Hematopoietic multipotent progenitor cell treated with erythropoietin and hydrocortisone succinate and interleukin-3 and kit ligand, for 4 days (in vitro differentiated cells): Measurements from ENCODE around the gene GPRIN2.

Source experiments
- DNase-seq: peaks from one replicate; pipeline ENCODE4 v3.0.0-alpha.2; 2015

The GPRIN2 gene

GRCh38 chr10:46565591-46566332, 9.3 kb upstream of the GPRIN2 start:
- DNase-seq: peak; percentile 82

- no peak for DNase-seq
Measured at GRCh38 chr10:46560952-46561351, 4.5 kb upstream of the GPRIN2 start.

- no peak for DNase-seq
Measured at GRCh38 chr10:46560381-46560780, 3.9 kb upstream of the GPRIN2 start.

GRCh38 chr10:46559231-46559671, 2.8 kb upstream of the GPRIN2 start:
- no peak for DNase-seq

GRCh38 chr10:46558392-46559185, 2.1 kb upstream of the GPRIN2 start:
- DNase-seq: no peak

- DNase-seq: no peak
Measured at GRCh38 chr10:46558122-46558391, 1.6 kb upstream of the GPRIN2 start.

GRCh38 chr10:46557319-46558121, 1.1 kb upstream of the GPRIN2 start:
- no peak for DNase-seq

- DNase-seq: no peak
Measured at GRCh38 chr10:46555713-46556514, 544 bp downstream of the GPRIN2 start.

GRCh38 chr10:46555366-46555712, 1.1 kb downstream of the GPRIN2 start:
- no peak for DNase-seq

GRCh38 chr10:46554166-46554781, 2.2 kb downstream of the GPRIN2 start:
- DNase-seq: no peak

- DNase-seq: no peak
Measured at GRCh38 chr10:46553238-46554049, 3.0 kb downstream of the GPRIN2 start.

- DNase-seq: no peak
Measured at GRCh38 chr10:46552526-46553237, 3.8 kb downstream of the GPRIN2 start.

- DNase-seq: no peak
Measured at GRCh38 chr10:46551701-46552525, 4.5 kb downstream of the GPRIN2 start.

GRCh38 chr10:46550795-46551700, 5.4 kb downstream of the GPRIN2 start:
- peak; percentile 40 for DNase-seq

- no peak for DNase-seq
Measured at GRCh38 chr10:46550076-46550790, 6.2 kb downstream of the GPRIN2 start.

GRCh38 chr10:46549171-46550075, 7.0 kb downstream of the GPRIN2 start:
- DNase-seq: no peak

- no peak for DNase-seq
Measured at GRCh38 chr10:46548498-46549090, 7.9 kb downstream of the GPRIN2 start.
